IPS-18c (cell line): ENCODE data around the gene RARB.

Experiments used
- H3K4me3 ChIP-seq: 2 replicates; pipeline ENCODE4 v1.7.0; 2013; ENCODE audit warnings: low read depth, mild to moderate bottlenecking, low read length, moderate library complexity; ENCODE audit not compliant: insufficient read depth
- H3K9me3 ChIP-seq: one replicate; pipeline ENCODE4 v1.6.1; 2013; ENCODE audit warnings: mild to moderate bottlenecking, low read length, moderate library complexity; ENCODE audit not compliant: control insufficient read depth, insufficient read depth

Gene RARB

DNA sequence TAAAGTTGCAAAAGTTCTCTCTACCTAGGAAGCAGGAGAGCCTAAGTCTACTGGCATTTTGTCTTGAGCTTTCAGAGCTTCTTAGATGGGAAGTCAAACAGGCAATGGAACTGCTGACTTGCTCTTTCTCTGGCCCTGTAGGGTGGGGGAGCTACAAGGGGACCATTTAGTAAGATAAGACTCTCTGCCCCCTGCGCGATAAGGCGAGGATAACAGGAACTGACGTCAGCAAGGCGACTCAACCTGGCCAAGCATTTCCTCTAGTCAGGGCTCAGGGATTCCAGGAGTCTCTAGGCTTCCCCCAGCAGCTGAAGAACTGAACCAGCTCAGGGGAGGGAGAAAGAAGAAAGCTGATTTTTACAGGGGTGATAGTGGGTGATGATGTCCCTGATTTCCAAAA lies 5.8 kb downstream of the RARB start:
- Histone ChIP-seq H3K9me3 (no peaks in the 10 kb centered on the region), H3K4me3 (no peak overlapping the region)

DNA sequence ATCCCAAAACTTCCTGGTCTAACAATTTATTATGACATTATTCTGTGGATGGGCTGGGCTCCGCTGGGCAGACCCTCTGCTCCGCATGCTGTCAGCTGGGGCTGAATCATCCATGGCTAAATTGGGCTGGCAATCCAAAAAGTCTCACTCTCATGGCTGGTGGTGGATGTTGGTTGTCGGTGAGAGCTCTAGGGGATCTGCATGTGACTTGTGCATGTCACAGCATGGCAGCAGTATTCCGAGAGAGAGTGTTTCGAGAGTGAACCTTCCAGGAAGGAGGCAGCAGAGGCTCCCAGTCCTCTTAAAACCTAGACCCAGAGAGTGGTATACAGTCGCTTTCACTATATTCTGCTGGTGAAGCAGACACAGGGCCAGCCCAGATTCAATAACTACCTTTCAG lies 9.9 kb downstream of the RARB start:
- H3K9me3 ChIP-seq, result no peaks in the 10 kb centered on the region
- H3K4me3 ChIP-seq, result no peak overlapping the region

DNA sequence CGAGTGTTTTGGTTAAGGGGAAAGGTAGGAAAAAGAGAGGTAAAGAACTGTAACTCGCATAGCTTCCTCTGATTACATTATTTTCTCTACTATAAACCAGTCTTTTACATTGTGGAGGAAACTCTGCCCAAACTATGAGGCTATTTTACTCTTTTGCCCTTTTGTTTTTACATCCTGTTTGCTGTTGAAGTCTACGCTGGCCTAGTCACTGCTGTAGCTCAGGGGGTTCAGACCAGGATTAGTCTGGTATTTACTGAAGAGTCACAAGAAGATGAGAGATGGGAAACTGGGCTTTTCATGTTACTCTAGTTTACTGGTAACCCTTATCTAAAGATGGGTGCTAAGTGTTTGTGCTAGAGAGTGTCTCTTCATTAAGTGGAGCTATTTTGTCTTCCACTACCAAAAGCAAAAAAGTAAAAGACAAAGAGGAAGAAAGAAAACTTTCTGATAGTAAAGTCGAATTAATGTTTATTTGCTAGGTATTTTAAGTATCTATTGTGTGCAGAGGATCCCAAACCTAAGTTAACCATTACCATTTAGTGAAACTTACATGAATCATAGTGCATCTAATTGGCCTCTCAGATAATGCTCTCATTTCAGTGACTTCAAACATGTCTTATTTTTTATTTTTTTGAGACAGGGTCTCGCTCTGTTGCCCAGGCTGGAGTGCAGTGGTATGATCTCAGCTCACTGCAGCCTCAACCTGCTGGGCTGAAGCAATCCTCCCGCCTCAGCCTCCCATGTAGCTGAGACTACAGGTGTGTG lies 10.9 kb downstream of the RARB start:
- Histone ChIP-seq H3K9me3 (no peaks in the 10 kb centered on the region), H3K4me3 (no peak overlapping the region)

DNA sequence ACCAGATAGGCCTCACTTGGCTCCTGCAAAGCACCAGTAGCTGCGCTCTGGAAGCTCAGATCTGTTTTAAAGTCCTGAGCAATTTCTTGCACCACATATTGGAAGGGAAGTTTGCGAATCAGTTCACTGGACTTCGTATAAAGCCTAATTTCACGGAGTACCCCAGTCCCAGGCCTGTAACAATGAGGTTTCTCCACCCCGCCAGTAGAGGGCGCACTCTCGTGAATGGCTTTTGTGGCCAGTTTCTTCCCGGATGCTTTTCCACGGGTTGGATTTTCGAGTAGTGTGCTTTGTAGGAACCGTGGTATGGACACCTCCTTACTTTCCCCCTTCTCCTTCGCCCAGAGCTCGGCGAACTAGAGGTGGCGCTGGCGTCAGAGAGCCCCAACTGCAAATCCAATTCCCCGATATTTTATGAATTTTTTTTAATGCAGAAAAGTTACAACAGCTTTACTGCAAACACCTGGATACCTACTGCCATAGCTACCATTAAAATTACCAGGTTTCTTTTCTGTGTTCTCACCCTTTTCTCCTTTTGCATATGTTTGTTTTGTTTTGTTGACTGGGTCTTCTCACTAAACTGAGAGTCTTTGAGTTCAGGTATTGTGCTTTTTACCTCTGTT lies 13.3 kb downstream of the RARB start:
- Histone ChIP-seq H3K4me3 (no peak overlapping the region), H3K9me3 (no peaks in the 10 kb centered on the region)

DNA sequence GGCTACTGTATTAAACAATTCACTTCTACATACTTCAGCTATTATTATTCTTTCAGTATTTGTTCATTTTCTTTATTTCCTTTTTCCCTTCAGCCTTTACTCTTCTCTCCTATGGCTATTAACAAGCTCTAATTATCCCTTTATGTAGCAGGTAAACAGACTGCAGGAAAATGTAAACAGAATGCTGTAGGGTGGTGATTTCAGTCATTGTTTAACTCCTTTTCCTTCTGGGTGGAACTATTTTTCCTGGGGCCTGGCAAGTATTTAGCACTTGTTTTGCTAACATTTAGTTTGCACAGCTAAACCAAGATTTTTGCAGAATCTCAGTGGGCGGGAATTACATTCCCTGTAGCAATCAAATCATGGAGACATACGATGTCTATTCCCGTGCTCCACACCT lies 14.4 kb downstream of the RARB start:
- Histone ChIP-seq H3K9me3 (no peaks in the 10 kb centered on the region), H3K4me3 (no peak overlapping the region)

DNA sequence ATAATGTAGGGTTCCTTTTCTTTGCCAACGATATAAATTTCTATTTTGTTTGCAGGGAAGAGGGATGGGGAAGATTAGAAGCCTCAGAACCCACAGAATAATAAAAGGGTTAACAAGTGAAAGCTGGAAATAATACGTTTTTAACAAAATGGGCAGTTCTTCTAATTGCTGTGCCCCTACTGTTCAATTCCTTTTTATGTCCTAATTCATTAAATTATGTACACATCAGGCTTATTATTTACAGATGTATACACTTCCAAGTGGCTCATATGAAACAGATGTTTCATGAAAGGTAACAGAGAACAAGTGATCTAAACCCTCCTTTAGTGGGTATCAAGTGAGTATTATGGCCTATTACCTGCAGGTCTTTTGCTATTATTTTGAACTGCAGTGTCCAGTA lies 16.2 kb downstream of the RARB start:
- no peak overlapping the region for H3K4me3 ChIP-seq
- H3K9me3 ChIP-seq, result no peaks in the 10 kb centered on the region

DNA sequence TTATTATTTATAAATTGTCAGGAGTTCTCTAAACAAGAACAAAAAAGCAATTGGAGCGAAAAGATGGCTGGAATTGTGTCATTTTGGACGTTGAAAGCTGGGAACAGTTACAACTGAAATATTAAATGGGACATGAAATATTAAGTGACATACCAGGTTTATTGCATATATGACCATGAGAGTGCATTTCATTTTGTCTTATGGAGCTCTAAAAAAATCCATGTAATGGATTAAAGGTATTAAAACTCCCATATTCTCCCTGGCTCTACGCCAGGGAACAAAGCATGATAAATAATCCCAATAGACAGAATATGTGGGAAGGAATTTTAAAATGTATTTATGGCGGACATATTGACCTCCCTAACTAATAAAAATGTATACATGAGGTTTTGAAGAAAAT lies 17.7 kb downstream of the RARB start:
- Histone ChIP-seq H3K9me3 (no peaks in the 10 kb centered on the region), H3K4me3 (no peak overlapping the region)

DNA sequence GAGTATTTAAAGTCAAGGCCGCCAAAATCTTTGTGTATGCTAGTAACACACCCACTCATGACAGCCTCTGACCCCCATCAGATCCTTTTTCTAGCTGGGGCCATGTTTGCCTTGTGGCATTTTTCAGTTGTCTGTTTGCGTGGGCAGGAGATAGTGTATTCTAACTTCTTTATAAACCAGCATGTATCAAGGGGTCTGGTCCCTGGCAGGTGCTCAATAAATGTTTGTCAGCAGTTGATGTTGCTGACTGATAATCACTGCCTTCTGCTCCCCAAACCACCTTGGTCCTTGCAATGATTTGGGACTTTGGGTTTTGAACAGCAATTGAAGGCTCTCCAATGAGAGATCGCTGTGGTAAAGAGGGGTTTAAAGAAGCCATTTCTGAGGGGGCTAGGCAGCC lies 19.2 kb downstream of the RARB start:
- no peak overlapping the region for H3K4me3 ChIP-seq
- no peaks in the 10 kb centered on the region for H3K9me3 ChIP-seq

DNA sequence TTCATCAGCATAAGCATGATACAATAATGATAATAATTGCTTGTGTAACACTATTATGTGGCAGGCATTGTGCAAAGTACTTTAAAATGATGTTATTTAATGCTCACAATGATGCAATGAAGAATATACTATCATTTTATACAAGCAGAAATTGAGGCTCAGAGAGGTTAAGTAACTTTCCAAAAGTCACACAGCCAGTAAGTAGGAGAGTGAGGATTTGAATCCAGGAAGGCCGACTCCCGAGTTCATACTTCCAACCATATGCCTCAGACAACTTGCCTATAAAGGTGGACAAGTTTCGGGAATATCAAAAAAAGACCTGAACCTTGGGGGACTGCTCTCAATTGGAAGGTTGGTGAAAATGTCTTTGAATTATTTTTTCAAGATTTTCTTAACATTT lies 19.9 kb downstream of the RARB start:
- no peak overlapping the region for H3K4me3 ChIP-seq
- H3K9me3 ChIP-seq, result no peaks in the 10 kb centered on the region

DNA sequence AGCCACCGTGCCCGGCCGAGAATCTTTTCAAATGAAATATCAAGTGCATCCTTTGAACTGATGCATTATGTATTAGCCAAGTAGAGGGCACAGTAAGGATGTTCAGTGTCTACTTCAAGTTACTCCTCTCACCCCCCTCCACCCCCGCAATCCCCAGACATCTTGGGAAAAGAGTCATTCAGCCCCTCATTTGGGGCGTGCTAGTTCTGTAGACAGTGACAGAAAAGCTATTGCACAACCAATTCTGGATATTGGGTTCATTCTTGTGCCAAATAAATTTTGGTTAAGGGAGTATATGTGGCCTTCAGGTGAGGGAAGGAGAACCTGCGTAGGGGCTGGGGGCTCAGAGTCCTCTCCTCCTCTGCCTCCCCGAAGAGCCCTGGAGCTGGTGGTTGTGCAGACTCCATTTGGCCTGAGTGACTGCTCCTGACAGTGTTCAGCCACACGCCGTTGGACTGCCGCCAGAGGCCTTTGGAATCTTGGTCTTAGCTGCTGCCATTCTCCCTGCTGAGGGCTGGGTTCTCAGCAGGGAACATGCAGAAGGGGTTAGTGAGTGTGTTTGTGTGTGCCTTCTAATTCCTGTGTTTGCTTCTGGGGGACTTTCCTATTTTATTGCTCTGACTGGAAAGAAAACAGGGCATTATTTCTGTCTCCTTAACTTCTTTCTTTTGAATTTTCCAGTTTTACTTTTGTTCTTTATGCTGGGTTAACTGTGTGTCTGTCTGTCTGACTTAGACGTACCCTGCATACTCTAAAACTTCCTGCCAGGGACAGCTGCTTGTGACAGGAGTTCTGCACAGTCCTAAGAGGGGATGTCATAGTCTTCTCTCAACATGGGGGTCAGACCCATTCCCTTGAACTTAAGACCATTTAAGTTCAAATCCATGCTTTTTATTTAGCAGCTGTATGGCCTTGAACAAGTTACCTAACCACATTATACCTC lies 21.0 kb downstream of the RARB start:
- H3K4me3 ChIP-seq, result no peak overlapping the region
- H3K9me3 ChIP-seq, result no peaks in the 10 kb centered on the region

DNA sequence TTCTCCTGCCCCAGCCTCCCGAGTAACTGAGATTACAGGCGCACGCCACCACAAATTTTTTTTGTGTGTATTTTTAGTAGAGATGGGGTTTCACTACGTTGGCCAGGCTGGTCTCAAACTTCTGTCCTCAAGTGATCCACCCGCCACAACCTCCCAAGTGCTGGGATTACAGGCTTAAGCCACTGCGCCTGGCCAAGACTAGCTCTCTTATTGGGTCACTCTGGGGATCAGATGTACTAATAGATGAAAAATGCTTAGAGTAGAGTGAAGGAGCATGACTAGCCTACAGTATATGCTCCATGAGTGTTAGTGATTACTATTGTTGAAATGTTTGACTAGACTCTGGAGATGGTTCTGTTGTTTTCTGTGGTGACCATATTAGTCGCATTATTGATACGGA lies 21.8 kb downstream of the RARB start:
- Histone ChIP-seq H3K4me3 (no peak overlapping the region), H3K9me3 (no peaks in the 10 kb centered on the region)

DNA sequence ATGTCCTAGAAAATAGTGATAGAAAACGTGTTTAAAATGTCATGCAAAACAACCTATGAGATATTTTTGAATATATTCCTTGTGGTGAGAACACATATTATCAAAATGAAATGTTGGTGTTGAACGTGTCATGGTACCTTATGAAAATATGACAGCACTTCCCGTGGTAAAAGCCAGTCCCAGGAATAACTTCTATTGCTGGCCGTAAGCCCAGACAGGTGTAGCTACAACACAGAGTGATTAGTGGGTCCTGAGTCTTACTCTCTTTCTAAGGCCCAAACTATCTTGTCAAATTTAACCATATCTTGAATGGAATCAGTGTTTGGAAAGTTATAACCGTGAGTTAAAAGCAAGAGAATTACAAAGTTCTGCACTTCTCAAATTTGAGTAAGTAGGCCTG lies 24.1 kb downstream of the RARB start:
- Histone ChIP-seq H3K4me3 (no peak overlapping the region), H3K9me3 (no peaks in the 10 kb centered on the region)

DNA sequence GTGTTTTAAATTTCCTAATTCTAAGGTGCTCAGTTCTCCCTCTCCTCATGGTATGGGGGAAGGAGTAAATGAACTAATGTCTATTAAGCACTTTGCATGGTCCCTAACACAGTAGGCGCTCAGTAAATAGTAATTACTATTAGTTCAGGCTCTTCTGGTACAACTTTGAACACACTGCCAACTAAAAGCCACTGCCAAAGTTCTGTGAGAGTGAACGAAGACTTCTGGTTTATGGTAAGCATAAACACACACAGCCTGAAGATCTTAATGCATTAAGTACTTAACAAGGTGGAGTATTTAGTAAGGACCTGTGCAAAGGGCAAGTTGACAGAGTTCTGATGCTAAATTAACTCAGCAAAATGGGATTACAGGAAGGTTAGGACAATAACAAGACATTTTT lies 24.7 kb downstream of the RARB start:
- H3K4me3 ChIP-seq, result no peak overlapping the region
- no peaks in the 10 kb centered on the region for H3K9me3 ChIP-seq

DNA sequence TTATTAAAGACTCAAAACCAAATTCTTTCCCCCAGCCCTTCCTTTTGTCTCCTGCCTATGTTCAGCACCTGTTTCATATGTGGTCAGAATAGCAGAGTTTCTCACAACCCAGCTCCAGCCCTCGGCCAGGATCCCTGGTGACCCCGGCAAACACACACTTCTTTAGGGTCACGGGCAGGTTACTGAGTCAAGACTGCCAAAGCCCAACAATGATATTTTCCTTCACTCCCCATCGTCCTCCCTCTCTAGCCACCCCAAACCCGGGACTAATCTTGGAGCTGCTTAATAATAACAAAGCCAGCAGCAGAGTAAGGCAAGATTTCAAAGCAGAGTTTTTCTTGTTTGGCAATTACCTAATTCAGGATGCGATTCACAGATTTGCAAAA lies 25.5 kb downstream of the RARB start:
- no peak overlapping the region for H3K4me3 ChIP-seq

DNA sequence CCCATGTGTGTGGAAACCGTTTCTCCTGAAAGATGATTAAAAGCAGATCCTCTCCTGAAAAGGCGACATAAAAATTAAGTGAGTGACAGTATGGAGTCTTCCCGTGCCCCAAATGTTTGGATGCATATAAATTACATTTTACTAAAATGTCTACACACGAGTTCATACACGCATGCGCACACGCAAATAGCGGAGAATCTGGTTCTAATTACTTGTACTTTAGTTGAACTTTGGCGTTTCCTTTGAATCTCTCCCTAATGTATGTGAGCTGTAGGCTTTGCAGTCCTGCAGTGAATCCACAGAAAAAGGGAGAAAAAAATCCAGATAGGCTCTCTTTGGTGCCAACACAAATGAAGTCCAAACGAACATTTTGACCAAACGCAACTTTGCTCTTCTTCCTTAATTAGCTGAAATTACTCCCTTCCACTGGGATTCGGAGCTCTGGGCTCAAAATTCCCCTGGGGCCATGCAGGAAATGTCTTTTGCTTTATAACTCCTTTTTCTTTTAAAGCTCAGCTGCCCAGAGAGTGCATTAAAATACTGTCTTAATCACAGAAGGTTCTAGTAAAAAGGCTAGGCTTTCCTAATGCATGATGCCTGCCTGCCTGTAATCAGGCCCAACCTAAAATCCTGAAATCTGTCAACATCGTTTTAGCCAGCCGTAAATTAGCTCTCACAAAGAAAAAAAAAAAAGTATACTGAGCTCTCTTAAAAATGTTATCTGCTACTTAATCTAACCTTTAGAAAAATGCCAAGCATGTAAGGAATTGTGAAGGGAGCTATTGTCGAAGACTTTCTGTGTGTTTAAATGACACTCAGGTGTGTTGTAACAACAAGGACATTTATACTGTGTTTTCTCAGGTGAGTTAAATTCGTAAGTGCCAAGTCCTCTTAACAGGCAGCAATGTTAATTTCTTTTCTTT lies 26.2 kb downstream of the RARB start:
- Histone ChIP-seq H3K4me3 (no peak overlapping the region), H3K9me3 (no peaks in the 10 kb centered on the region)

More for the DNA sequence above, 25.5 kb downstream of the RARB start:
- no peaks in the 10 kb centered on the region for H3K9me3 ChIP-seq

DNA sequence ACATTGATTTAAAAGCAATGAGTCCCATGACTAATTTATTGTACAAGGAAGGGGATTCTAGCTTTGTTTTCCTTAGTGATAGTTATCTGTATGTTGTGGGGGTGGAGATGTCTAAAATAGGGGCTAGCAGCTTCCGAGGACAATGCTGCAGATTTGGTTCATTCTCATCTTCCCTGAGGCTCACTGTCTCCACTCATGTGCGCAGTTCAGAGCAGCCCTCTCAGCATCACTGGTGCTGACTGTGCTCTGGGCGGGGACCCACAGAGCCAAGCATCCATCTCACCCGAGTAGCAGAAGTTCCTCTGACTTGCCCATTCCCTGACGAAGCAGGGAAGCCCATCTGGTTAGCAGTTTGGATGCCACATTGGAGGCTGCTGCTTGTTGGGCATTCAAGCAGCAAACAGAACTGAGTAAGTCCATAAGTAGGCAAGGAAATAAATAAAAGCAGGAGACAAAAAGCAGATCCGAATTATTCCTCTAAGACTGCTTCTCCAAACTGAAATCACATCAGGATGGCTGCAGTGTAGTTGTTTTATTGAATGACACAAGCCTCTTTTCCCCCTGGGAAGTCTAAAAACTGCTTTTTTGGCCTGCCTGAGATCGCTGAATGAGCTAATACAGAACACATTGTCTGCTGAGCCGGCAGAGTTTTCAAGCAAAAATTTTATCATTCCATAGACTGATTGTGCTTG lies 27.5 kb downstream of the RARB start:
- H3K9me3 ChIP-seq, result no peaks in the 10 kb centered on the region
- no peak overlapping the region for H3K4me3 ChIP-seq
